ENCODE data around the gene RPTOR. TPM values are rescaled to one million over a fixed set of nuclear protein-coding genes. Genes with fewer than 3 reads are reported as not detected.

RPTOR gene
- polyA plus RNA-seq, 1 experiment: 10.8 TPM

DNA sequence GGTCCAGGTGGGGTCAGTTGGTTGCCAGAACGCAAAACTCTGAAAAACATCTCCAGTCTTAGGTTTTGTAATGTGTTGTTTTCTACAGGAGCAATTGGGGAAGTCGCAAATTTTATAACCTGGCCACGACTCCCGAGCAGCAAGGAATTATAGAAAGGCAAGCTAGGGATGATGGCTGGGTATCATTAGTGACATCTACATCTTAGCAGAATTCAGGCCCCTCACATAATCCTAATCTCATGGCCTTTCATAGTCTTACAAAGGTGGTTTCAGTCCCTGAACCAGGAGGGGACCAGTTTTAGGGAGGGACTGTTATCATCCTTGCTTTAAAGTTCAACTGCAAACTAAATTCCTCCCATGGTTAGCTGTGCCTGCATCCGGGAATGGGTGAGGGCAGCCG, 117.9 kb downstream of the RPTOR start:
- TF ChIP-seq, protein P1, sequence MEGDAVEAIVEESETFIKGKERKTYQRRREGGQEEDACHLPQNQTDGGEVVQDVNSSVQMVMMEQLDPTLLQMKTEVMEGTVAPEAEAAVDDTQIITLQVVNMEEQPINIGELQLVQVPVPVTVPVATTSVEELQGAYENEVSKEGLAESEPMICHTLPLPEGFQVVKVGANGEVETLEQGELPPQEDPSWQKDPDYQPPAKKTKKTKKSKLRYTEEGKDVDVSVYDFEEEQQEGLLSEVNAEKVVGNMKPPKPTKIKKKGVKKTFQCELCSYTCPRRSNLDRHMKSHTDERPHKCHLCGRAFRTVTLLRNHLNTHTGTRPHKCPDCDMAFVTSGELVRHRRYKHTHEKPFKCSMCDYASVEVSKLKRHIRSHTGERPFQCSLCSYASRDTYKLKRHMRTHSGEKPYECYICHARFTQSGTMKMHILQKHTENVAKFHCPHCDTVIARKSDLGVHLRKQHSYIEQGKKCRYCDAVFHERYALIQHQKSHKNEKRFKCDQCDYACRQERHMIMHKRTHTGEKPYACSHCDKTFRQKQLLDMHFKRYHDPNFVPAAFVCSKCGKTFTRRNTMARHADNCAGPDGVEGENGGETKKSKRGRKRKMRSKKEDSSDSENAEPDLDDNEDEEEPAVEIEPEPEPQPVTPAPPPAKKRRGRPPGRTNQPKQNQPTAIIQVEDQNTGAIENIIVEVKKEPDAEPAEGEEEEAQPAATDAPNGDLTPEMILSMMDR (IDR thresholded peaks at IDR 0.05; ENCODE audit: insufficient read depth, low read depth, low read length): no peak
- DNase-seq (ENCODE audit: low read depth): no peak
- no peaks in the 10 kb centered on the region for H3K36me3 ChIP-seq (ENCODE audit: control insufficient read depth, insufficient read depth, low read length)
- no peak overlapping the region for H3K4me3 ChIP-seq (ENCODE audit: low read depth, low read length)
- H3K27me3 ChIP-seq (ENCODE audit: control insufficient read depth, insufficient read depth, low read length): no peaks in the 10 kb centered on the region
- ChIA-PET CTCF (no interaction called here), POLR2A (no interaction called here)

DNA sequence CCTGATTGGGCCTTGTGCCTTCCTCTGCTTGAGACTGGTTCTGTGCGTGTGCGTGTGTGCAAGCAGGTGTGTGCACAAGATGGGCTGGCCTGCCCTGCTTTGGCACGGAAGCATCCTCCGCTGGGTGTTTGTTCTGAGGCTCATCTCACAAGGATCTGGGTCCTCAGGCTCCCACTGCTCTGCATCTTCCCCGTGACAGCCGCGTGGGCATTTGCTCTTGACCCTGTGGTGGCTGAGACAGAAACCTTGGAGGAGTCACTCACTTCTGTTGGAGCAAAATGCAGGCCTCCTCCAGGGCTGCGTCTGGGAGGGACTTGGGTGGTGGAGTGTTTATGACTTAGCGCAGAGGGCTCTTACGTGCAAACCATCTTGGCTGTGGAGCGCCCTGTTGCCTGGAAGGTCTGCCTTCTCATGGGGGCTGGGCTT, 119.2 kb downstream of the RPTOR start:
- no peak for DNase-seq (ENCODE audit: low read depth)
- H3K36me3 ChIP-seq (ENCODE audit: control insufficient read depth, insufficient read depth, low read length): no peaks in the 10 kb centered on the region
- TF ChIP-seq, protein P1 (IDR thresholded peaks at IDR 0.05; ENCODE audit: insufficient read depth, low read depth, low read length): no peak
- H3K4me3 ChIP-seq (ENCODE audit: low read depth, low read length): no peak overlapping the region
- ChIA-PET POLR2A (no interaction called here), CTCF (no interaction called here)
- no peaks in the 10 kb centered on the region for H3K27me3 ChIP-seq (ENCODE audit: control insufficient read depth, insufficient read depth, low read length)

DNA sequence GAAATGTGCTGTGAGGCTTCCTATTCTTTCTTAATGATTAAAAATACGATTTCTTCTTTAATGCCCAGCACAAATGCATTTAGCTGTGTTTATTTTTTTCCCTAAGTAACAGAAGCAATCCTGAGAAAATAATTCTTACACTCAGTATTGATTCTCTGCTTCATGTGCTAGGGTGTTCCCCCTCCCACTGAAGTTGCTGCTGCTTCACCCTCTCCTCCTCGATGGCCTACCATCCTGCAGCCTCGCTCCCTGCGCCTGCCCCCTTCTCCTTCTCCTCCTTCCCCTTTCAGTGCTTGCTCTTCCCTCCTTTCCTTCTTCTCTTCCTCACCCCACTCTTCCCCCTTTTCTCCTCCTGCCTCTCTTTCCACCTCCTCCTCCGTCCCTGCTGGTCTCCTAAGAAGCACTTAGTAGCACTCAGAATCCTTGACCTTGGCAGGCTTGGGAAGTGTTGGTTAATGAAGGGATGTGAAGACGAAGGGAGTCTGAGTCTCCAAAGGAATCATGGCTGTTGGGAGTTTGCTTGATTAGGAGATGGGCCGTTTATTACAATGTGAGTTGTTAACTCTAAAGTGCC, 119.7 kb downstream of the RPTOR start:
- no peak for DNase-seq (ENCODE audit: low read depth)
- no peak overlapping the region for H3K4me3 ChIP-seq (ENCODE audit: low read depth, low read length)
- ChIA-PET POLR2A (no interaction called here), CTCF (no interaction called here)
- TF ChIP-seq, protein P1 (IDR thresholded peaks at IDR 0.05; ENCODE audit: insufficient read depth, low read depth, low read length): no peak
- H3K27me3 ChIP-seq (ENCODE audit: control insufficient read depth, insufficient read depth, low read length): no peaks in the 10 kb centered on the region
- no peaks in the 10 kb centered on the region for H3K36me3 ChIP-seq (ENCODE audit: control insufficient read depth, insufficient read depth, low read length)

DNA sequence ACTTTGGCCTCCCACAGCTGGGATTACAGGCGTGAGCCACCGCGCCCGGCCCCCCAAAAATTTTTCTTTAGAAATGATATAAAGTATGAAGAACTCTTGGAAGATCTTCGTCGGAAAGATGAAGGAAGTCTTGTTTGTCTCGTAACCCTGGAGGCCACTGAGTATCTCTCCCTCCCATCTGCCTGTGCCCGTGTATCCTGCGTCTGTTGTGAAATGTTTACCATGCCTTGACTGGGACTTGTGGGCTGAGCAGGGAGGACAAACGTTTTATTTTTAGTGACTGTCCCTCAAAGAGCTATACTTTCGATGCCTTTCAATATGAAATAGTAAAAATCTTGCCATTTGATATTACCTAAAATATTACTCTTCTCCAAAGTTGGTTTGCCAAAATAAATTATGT, 121.2 kb downstream of the RPTOR start:
- TF ChIP-seq, protein P1 (IDR thresholded peaks at IDR 0.05; ENCODE audit: insufficient read depth, low read depth, low read length): no peak
- CTCF ChIA-PET: no interaction called here
- no peak overlapping the region for H3K4me3 ChIP-seq (ENCODE audit: low read depth, low read length)
- POLR2A ChIA-PET: no interaction called here
- DNase-seq (ENCODE audit: low read depth): no peak
- H3K36me3 ChIP-seq (ENCODE audit: control insufficient read depth, insufficient read depth, low read length): no peaks in the 10 kb centered on the region
- H3K27me3 ChIP-seq (ENCODE audit: control insufficient read depth, insufficient read depth, low read length): no peaks in the 10 kb centered on the region

DNA sequence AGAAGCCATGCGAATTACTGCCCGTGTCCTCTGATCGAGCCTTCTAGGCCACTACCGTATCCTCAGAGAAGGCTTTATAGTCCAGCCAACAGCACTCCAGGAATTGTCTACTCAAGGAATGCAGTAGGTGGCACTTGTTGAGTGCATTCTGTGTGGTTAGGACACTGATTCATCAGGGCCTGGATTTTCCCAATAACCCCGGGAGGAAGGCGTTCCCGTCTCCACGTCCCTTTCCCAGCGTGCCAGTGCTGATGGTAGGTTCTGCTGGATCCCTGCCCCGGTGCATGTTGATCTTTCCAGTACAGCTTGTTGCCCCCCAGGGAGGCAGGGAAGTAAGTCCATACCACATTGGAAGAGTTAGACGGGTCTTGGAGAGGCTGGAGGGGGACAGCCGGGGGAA, 122.2 kb downstream of the RPTOR start:
- Histone ChIP-seq H3K27me3 (ENCODE audit: control insufficient read depth, insufficient read depth, low read length) (no peaks in the 10 kb centered on the region), H3K36me3 (ENCODE audit: control insufficient read depth, insufficient read depth, low read length) (no peaks in the 10 kb centered on the region), H3K4me3 (ENCODE audit: low read depth, low read length) (no peak overlapping the region)
- CTCF ChIA-PET: no interaction called here
- TF ChIP-seq, protein P1 (IDR thresholded peaks at IDR 0.05; ENCODE audit: insufficient read depth, low read depth, low read length): no peak
- POLR2A ChIA-PET: no interaction called here
- DNase-seq (ENCODE audit: low read depth): no peak

Data from BJ (cell line).